Measurements from ENCODE around the gene ABI1. TPM values are rescaled to one million over a fixed set of nuclear protein-coding genes. Genes with fewer than 3 reads are reported as not detected.

The ABI1 gene
- polyA plus RNA-seq, 1 donor from 2014 or later, result 50.4 TPM

DNA sequence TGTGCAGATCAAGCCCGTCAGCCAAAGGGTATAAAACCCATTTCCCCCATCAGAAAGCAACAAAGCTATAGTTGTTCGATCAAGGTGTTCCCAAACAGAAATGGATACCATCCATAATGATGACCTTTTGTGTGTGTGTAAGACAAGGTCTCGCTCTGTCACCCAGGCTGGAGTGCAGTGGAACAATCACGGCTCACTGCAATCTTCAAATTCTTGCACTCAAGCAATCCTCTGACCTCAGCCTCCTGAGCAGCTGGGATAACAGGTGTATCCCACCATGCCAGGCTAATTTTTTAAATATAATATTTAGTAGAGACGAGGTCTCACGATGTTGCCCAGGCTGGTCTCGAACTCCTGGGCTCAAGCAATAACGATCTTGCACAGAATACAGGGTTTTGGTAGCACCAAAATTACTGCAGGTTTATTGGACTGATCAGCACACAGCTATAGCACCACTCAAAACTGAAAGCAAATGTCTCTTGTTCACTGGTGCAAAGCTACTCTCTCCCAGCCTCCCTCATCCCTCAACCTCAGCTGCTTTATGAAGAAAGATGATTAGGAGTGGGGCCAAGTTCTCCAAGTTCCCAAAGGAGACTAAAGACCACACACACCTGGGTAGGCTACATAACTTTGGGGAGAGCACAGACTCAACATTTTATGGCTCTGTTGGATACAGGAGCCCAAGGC lies 80.5 kb downstream of the ABI1 start:
- Histone ChIP-seq H3F3A (ENCODE audit: insufficient read depth, low read length, poor library complexity, severe bottlenecking) (no peaks in the 10 kb centered on the region), H4K20me1 (ENCODE audit: insufficient read depth) (no peaks in the 10 kb centered on the region), H3K4me3 (ENCODE audit: low read length) (no peak overlapping the region), H3K4me2 (ENCODE audit: low read length) (no peak overlapping the region), H3K9me3 (ENCODE audit: low read length) (no peaks in the 10 kb centered on the region), H3K9me2 (ENCODE audit: insufficient read depth, low read length) (no peaks in the 10 kb centered on the region), H3K36me3 (ENCODE audit: insufficient read depth, low read length) (no peaks in the 10 kb centered on the region), H3K27ac (ENCODE audit: low read length) (no peak overlapping the region), H3K79me2 (replicated peaks; ENCODE audit: insufficient read depth, low read length) (no peaks in the 10 kb centered on the region), H3K9ac (ENCODE audit: low read length) (no peak overlapping the region), H3K27me3 (ENCODE audit: insufficient read depth, low read depth, low read length) (no peaks in the 10 kb centered on the region), H2AFZ (ENCODE audit: low read depth, low read length) (no peak overlapping the region)
- TF ChIP-seq EP300 (conservative IDR thresholded peaks at IDR 0.05; ENCODE audit: poor library complexity, severe bottlenecking) (no peak), SMC3 (conservative IDR thresholded peaks at IDR 0.05; ENCODE audit: poor library complexity) (no peak), POLR2AphosphoS5 (IDR thresholded peaks at IDR 0.05) (no peak), CTCF (IDR thresholded peaks at IDR 0.05; ENCODE audit: poor library complexity, severe bottlenecking) (no peak), EZH2 (IDR thresholded peaks at IDR 0.05; ENCODE audit: borderline replicate concordance, insufficient read depth, low read length, poor library complexity, severe bottlenecking) (no peak), TAF1 (IDR thresholded peaks at IDR 0.05; ENCODE audit: low read depth) (no peak), MXI1 (conservative IDR thresholded peaks at IDR 0.05; ENCODE audit: poor library complexity, severe bottlenecking) (no peak), RAD21 (conservative IDR thresholded peaks at IDR 0.05) (no peak)
- TF ChIP-seq, protein P1, sequence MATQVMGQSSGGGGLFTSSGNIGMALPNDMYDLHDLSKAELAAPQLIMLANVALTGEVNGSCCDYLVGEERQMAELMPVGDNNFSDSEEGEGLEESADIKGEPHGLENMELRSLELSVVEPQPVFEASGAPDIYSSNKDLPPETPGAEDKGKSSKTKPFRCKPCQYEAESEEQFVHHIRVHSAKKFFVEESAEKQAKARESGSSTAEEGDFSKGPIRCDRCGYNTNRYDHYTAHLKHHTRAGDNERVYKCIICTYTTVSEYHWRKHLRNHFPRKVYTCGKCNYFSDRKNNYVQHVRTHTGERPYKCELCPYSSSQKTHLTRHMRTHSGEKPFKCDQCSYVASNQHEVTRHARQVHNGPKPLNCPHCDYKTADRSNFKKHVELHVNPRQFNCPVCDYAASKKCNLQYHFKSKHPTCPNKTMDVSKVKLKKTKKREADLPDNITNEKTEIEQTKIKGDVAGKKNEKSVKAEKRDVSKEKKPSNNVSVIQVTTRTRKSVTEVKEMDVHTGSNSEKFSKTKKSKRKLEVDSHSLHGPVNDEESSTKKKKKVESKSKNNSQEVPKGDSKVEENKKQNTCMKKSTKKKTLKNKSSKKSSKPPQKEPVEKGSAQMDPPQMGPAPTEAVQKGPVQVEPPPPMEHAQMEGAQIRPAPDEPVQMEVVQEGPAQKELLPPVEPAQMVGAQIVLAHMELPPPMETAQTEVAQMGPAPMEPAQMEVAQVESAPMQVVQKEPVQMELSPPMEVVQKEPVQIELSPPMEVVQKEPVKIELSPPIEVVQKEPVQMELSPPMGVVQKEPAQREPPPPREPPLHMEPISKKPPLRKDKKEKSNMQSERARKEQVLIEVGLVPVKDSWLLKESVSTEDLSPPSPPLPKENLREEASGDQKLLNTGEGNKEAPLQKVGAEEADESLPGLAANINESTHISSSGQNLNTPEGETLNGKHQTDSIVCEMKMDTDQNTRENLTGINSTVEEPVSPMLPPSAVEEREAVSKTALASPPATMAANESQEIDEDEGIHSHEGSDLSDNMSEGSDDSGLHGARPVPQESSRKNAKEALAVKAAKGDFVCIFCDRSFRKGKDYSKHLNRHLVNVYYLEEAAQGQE (IDR thresholded peaks at IDR 0.05; ENCODE audit: borderline replicate concordance), result no peak

GRCh38 chr10:26779176-26779860 lies 81.4 kb downstream of the ABI1 start:
- Histone ChIP-seq H2AFZ (ENCODE audit: low read depth, low read length) (no peak overlapping the region), H3K27me3 (ENCODE audit: insufficient read depth, low read depth, low read length) (no peaks in the 10 kb centered on the region), H3K4me3 (ENCODE audit: low read length) (no peak overlapping the region), H3K27ac (ENCODE audit: low read length) (no peak overlapping the region), H3K9me3 (ENCODE audit: low read length) (no peaks in the 10 kb centered on the region), H3K9me2 (ENCODE audit: insufficient read depth, low read length) (no peaks in the 10 kb centered on the region), H3K36me3 (ENCODE audit: insufficient read depth, low read length) (no peaks in the 10 kb centered on the region), H3F3A (ENCODE audit: insufficient read depth, low read length, poor library complexity, severe bottlenecking) (no peaks in the 10 kb centered on the region), H3K9ac (ENCODE audit: low read length) (no peak overlapping the region), H3K4me2 (ENCODE audit: low read length) (no peak overlapping the region), H3K79me2 (replicated peaks; ENCODE audit: insufficient read depth, low read length) (no peaks in the 10 kb centered on the region), H4K20me1 (ENCODE audit: insufficient read depth) (no peaks in the 10 kb centered on the region)
- TF ChIP-seq RAD21 (conservative IDR thresholded peaks at IDR 0.05) (no peak), EZH2 (IDR thresholded peaks at IDR 0.05; ENCODE audit: borderline replicate concordance, insufficient read depth, low read length, poor library complexity, severe bottlenecking) (no peak), POLR2AphosphoS5 (IDR thresholded peaks at IDR 0.05) (no peak)
